NCI-H2196 (cell line): ENCODE data around the gene WNT1.

Source experiments
- DNase-seq: peaks from one replicate; lab custom pipeline; 2025; ENCODE audit not compliant: unreplicated experiment; lab: John Stamatoyannopoulos, UW

Gene WNT1

GRCh38 chr12:49026678-49027480, 48.8 kb downstream of the WNT1 start:
- DNase-seq = no peak

GRCh38 chr12:49027846-49028555, 49.9 kb downstream of the WNT1 start:
- DNase-seq = no peak

DNA sequence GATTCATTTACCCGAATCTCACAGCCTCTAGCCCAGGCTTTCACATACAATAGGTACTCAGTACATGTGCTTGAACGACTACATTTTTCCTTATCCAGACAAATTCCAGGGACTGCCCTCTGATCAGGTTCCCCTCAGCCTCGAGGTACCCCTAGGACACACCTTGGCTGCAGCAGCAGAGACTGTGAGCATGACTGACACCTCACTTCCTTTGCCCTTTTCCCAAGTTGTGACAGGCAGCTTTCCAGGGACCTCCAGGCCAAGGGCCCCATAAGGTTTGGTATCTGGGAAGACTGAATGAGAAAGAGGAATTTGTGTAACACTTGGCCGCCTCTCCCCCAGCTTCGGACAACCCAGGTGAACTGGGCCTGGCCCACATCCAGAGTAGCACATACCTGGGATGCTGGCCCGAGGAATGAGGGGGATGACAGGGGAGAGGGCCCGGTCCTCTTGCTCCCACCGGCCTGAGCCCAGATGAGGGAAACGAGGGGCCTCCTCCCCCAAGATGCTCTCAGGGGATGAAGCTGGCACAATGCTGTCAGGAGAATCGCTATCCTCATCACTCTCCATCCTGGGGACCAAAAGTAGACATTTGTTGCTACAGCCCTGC, 50.6 kb downstream of the WNT1 start:
- DNase-seq = no peak

GRCh38 chr12:49030119-49030518, 52.0 kb downstream of the WNT1 start:
- DNase-seq = no peak

DNA sequence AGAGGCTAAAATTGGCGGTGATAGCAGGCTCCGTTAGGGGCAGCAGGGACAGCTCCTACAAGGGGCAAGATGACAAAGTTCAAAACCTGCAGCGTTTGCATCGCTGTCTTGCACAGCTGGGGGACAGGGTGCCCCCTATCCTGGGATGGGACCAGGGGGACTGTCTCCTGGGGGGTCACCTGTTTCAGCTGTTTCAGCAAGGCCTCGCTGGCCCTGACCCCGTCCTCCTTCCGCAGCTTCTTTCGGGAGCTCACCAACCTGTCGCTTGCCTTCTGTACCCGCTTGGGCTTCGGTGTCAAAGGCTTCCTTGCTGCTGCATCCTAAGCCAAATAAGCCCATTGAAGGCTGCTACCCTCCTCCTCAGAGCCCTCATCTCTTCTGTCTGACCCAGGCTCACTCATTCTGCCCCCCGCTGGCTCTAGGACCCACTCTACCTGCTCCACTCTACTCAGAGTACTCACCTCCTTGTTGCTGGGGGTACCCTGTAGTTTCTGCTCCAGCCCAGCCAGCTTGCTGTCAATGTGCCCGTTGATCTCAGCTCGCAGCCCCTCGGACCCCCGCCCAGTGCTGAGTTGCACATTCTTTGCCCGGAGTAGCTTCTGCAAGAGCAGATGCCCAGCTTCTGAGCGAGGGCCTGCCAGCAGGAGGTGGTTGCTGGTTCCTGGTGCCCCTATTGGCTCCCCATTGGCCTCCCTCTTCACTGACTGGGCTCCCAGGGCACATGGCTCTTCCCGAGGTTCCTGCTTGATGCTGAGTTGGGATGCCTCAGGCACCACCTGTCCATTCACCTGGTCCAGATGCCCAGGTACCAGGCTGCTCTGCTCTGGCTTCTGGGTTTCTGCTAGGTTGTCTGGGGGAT, 52.8 kb downstream of the WNT1 start:
- no peak for DNase-seq

DNA sequence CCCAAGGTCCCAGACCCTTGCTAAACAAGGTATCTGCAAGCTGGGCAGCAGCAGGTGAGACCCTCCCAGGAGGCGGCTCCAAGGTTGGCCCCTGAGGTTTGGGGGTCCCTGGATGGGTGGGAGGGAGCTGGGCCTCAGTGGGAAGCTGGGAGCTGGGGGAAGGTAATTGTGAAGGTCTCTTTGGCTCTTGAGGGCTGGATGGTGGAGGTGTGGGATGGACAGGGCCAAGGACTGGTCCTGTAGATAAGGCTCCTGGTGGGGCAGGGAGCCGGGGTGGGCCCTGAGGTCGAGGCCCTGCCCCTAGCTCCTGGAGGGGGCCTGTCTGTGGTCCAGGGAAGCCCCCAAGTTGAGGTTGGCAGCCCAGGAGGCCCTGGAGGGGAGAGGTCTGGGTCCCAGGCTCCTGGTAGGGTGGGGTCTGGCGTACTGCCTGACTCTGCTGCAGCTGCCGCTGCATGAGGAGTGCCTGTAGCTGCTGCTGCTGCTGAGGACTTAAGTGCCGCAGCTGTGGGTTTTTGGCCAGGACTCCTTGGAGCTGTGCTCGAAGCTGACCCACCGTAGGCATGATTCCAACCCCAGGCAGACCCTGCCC, 53.5 kb downstream of the WNT1 start:
- DNase-seq = no peak
